Measurements from ENCODE around the gene SHLD1.

- TF ChIP-seq EZH2 (IDR thresholded peaks at IDR 0.05; ENCODE audit: low read depth, unreplicated experiment) (no peak), CTCF (conservative IDR thresholded peaks at IDR 0.05; ENCODE audit: low read depth in 2 of 2) (no peak), ZNF331 (CRISPR knock-in tag; IDR thresholded peaks at IDR 0.05; ENCODE audit: low read depth) (no peak), REST (IDR thresholded peaks at IDR 0.05; ENCODE audit: unreplicated experiment) (no peak), EZH2phosphoT487 (IDR thresholded peaks at IDR 0.05; ENCODE audit: unreplicated experiment) (no peak), POLR2AphosphoS5 (IDR thresholded peaks at IDR 0.05; ENCODE audit: low read depth) (no peak), ZNF114 (CRISPR knock-in tag; IDR thresholded peaks at IDR 0.05) (no peak), JUNB (IDR thresholded peaks at IDR 0.05; ENCODE audit: unreplicated experiment) (no peak)
These were observed 94.0 kb downstream of the SHLD1 start for GRCh38 chr20:5844063-5844681.
